ENCODE data around the gene CEACAM19.
"Not testable (repeated sequence)": the region's sequence is repeated elsewhere in the genome, so short reads cannot be mapped to it uniquely, and the experiment has no call there.

Gene CEACAM19

GRCh38 chr19:44697670-44698034, 26.4 kb downstream of the CEACAM19 start:
- H3K36me3 Mint-ChIP-seq, result no peaks in the 10 kb centered on the region
- H3K27me3 Mint-ChIP-seq, result no peaks in the 10 kb centered on the region
- no peak overlapping the region for H3K4me3 Mint-ChIP-seq
- peaks cover 10% of the 10 kb centered on the region for H3K4me1 Mint-ChIP-seq (ENCODE audit: low read depth)
- no peak overlapping the region for H3K27ac Mint-ChIP-seq
- H3K9me3 Mint-ChIP-seq (ENCODE audit: low read depth), result no peaks in the 10 kb centered on the region

GRCh38 chr19:44698492-44699201, 27.4 kb downstream of the CEACAM19 start, which contains the start of gene CEACAM16:
TSS of gene CEACAM16 (plus strand) at chr19:44699151. CDS start at chr19:44701457, 2,306 bp downstream.
- Mint-ChIP-seq H3K4me3 (no peak within 1 kb of the TSS), H3K9me3 (ENCODE audit: low read depth) (no peaks in the 10 kb centered on the region), H3K4me1 (ENCODE audit: low read depth) (peaks cover 7% of the 10 kb centered on the region), H3K36me3 (no peaks in the 10 kb centered on the region), H3K27ac (no peak within 1 kb of the TSS), H3K27me3 (no peaks in the 10 kb centered on the region)

GRCh38 chr19:44700547-44700946, 29.3 kb downstream of the CEACAM19 start:
- no peak overlapping the region for H3K27ac Mint-ChIP-seq
- peaks cover 3% of the 10 kb centered on the region for H3K4me1 Mint-ChIP-seq (ENCODE audit: low read depth)
- no peaks in the 10 kb centered on the region for H3K27me3 Mint-ChIP-seq
- H3K4me3 Mint-ChIP-seq, result no peak overlapping the region
- H3K9me3 Mint-ChIP-seq (ENCODE audit: low read depth), result no peaks in the 10 kb centered on the region
- no peaks in the 10 kb centered on the region for H3K36me3 Mint-ChIP-seq

- Mint-ChIP-seq H3K9me3 (ENCODE audit: low read depth) (no peaks in the 10 kb centered on the region), H3K4me3 (no peak overlapping the region), H3K4me1 (ENCODE audit: low read depth) (peaks cover 3% of the 10 kb centered on the region), H3K36me3 (no peaks in the 10 kb centered on the region), H3K27ac (no peak overlapping the region), H3K27me3 (no peaks in the 10 kb centered on the region)
These were observed 29.9 kb downstream of the CEACAM19 start for GRCh38 chr19:44701228-44701627.

- Mint-ChIP-seq H3K27me3 (no peaks in the 10 kb centered on the region), H3K4me1 (ENCODE audit: low read depth) (no peaks in the 10 kb centered on the region), H3K36me3 (no peaks in the 10 kb centered on the region), H3K27ac (no peak overlapping the region), H3K9me3 (ENCODE audit: low read depth) (no peaks in the 10 kb centered on the region), H3K4me3 (no peak overlapping the region)
These were observed 31.4 kb downstream of the CEACAM19 start for GRCh38 chr19:44702551-44703176.

GRCh38 chr19:44703336-44704078, 32.2 kb downstream of the CEACAM19 start:
- Mint-ChIP-seq H3K27me3 (no peaks in the 10 kb centered on the region), H3K4me3 (no peak overlapping the region), H3K36me3 (no peaks in the 10 kb centered on the region), H3K9me3 (ENCODE audit: low read depth) (no peaks in the 10 kb centered on the region), H3K27ac (no peak overlapping the region), H3K4me1 (ENCODE audit: low read depth) (no peaks in the 10 kb centered on the region)

GRCh38 chr19:44704982-44705381, 33.7 kb downstream of the CEACAM19 start:
- Mint-ChIP-seq H3K4me1 (ENCODE audit: low read depth) (no peaks in the 10 kb centered on the region), H3K9me3 (ENCODE audit: low read depth) (no peaks in the 10 kb centered on the region), H3K27me3 (no peaks in the 10 kb centered on the region), H3K4me3 (no peak overlapping the region), H3K36me3 (no peaks in the 10 kb centered on the region), H3K27ac (no peak overlapping the region)

GRCh38 chr19:44705502-44706010, 34.3 kb downstream of the CEACAM19 start:
- no peak overlapping the region for H3K4me3 Mint-ChIP-seq
- H3K27me3 Mint-ChIP-seq, result no peaks in the 10 kb centered on the region
- H3K4me1 Mint-ChIP-seq (ENCODE audit: low read depth), result peaks cover under 1% of the 10 kb centered on the region
- no peaks in the 10 kb centered on the region for H3K9me3 Mint-ChIP-seq (ENCODE audit: low read depth)
- no peaks in the 10 kb centered on the region for H3K36me3 Mint-ChIP-seq
- H3K27ac Mint-ChIP-seq, result no peak overlapping the region

- no peaks in the 10 kb centered on the region for H3K9me3 Mint-ChIP-seq (ENCODE audit: low read depth)
- H3K27me3 Mint-ChIP-seq, result no peaks in the 10 kb centered on the region
- H3K27ac Mint-ChIP-seq, result no peak overlapping the region
- H3K4me3 Mint-ChIP-seq, result no peak overlapping the region
- H3K36me3 Mint-ChIP-seq, result no peaks in the 10 kb centered on the region
- H3K4me1 Mint-ChIP-seq (ENCODE audit: low read depth), result peaks cover 4% of the 10 kb centered on the region
These were observed 35.4 kb downstream of the CEACAM19 start for GRCh38 chr19:44706506-44707236.

- Mint-ChIP-seq H3K4me1 (ENCODE audit: low read depth) (peaks cover 4% of the 10 kb centered on the region), H3K36me3 (no peaks in the 10 kb centered on the region), H3K27me3 (no peaks in the 10 kb centered on the region), H3K9me3 (ENCODE audit: low read depth) (no peaks in the 10 kb centered on the region), H3K4me3 (no peak overlapping the region), H3K27ac (no peak overlapping the region)
These were observed 36.5 kb downstream of the CEACAM19 start for GRCh38 chr19:44707794-44708193.

- Mint-ChIP-seq H3K27ac (no peak overlapping the region), H3K4me1 (ENCODE audit: low read depth) (peaks cover 4% of the 10 kb centered on the region), H3K27me3 (no peaks in the 10 kb centered on the region), H3K9me3 (ENCODE audit: low read depth) (no peaks in the 10 kb centered on the region), H3K36me3 (no peaks in the 10 kb centered on the region), H3K4me3 (no peak overlapping the region)
These were observed 37.7 kb downstream of the CEACAM19 start for GRCh38 chr19:44708940-44709339.

GRCh38 chr19:44709434-44710266, 38.4 kb downstream of the CEACAM19 start:
- not testable (repeated sequence) for H3K27me3 Mint-ChIP-seq; H3K4me3 Mint-ChIP-seq; H3K9me3 Mint-ChIP-seq (ENCODE audit: low read depth); H3K27ac Mint-ChIP-seq; H3K4me1 Mint-ChIP-seq (ENCODE audit: low read depth); H3K36me3 Mint-ChIP-seq

- peaks cover 4% of the 10 kb centered on the region for H3K4me1 Mint-ChIP-seq (ENCODE audit: low read depth)
These were observed 39.2 kb downstream of the CEACAM19 start for GRCh38 chr19:44710483-44710882.

More at GRCh38 chr19:44710483-44710882, 39.2 kb downstream of the CEACAM19 start:
- Mint-ChIP-seq H3K27ac (no peak overlapping the region), H3K27me3 (no peaks in the 10 kb centered on the region), H3K9me3 (ENCODE audit: low read depth) (peaks cover 6% of the 10 kb centered on the region), H3K4me3 (no peak overlapping the region), H3K36me3 (peaks cover 3% of the 10 kb centered on the region)
